Neural cell (in vitro differentiated cells): ENCODE results near the gene PHF21A. TPM values are rescaled to one million over a fixed set of nuclear protein-coding genes. Genes with fewer than 3 reads are reported as not detected.
"Not testable (repeated sequence)": the region's sequence is repeated elsewhere in the genome, so short reads cannot be mapped to it uniquely, and the experiment has no call there.

Experiments
- H2AFZ ChIP-seq: fragments of 200-600, 300-800 bp; sonication (generic), shearing (Covaris generic); 2 replicates; pipeline ENCODE4 v1.6.0; 2014; ENCODE audit warnings: low read depth, mild to moderate bottlenecking, antibody characterized with exemption, low read length, moderate library complexity
- H3F3A ChIP-seq: fragments of 200-600 bp; shearing (Covaris generic); 2 replicates; pipeline ENCODE4 v1.6.1; 2016; ENCODE audit warnings: mild to moderate bottlenecking, moderate library complexity, mixed read lengths, antibody characterized with exemption, low read length; ENCODE audit not compliant: insufficient read depth, poor library complexity, severe bottlenecking
- H3K27ac ChIP-seq: fragments of 200-600, 300-800 bp; sonication (generic), shearing (Covaris generic); 2 replicates; pipeline ENCODE4 v1.5.1; 2014; ENCODE audit warnings: mild to moderate bottlenecking, low read length, moderate library complexity
- H3K27me3 ChIP-seq: fragments of 300-800, 200-600 bp; sonication (generic), shearing (Covaris generic); 2 replicates; pipeline ENCODE4 v1.6.0; 2014; ENCODE audit warnings: mild to moderate bottlenecking, low read depth, low read length, moderate library complexity; ENCODE audit not compliant: insufficient read depth
- H3K36me3 ChIP-seq: fragments of 300-800, 200-600 bp; sonication (generic), shearing (Covaris generic); 2 replicates; pipeline ENCODE4 v1.5.1; 2014; ENCODE audit warnings: mild to moderate bottlenecking, antibody characterized with exemption, low read length, moderate library complexity; ENCODE audit not compliant: insufficient read depth
- H3K4me2 ChIP-seq: fragments of 300-800, 200-600 bp; sonication (generic), shearing (Covaris generic); 2 replicates; pipeline ENCODE4 v1.6.0; 2014; ENCODE audit warnings: mild to moderate bottlenecking, low read length
- H3K4me3 ChIP-seq: fragments of 300-800, 200-600 bp; sonication (generic), shearing (Covaris generic); 2 replicates; pipeline ENCODE4 v1.5.1; 2014; ENCODE audit warnings: mild to moderate bottlenecking, low read length, moderate library complexity
- H3K79me2 ChIP-seq: fragments of 200-600 bp; shearing (Covaris generic); replicated peaks from 2 replicates; pipeline ENCODE4 v1.6.0; 2014; ENCODE audit warnings: mild to moderate bottlenecking, low read length, moderate library complexity; ENCODE audit not compliant: insufficient read depth
- H3K9ac ChIP-seq: fragments of 300-800, 200-600 bp; sonication (generic), shearing (Covaris generic); 2 replicates; pipeline ENCODE4 v1.6.1; 2016; ENCODE audit warnings: mild to moderate bottlenecking, low read length, mixed read lengths
- H3K9me2 ChIP-seq: fragments of 200-600 bp; shearing (Covaris generic); 2 replicates; pipeline ENCODE4 v1.6.1; 2016; ENCODE audit warnings: mild to moderate bottlenecking, low read length, mixed read lengths; ENCODE audit not compliant: insufficient read depth
- H3K9me3 ChIP-seq: fragments of 200-600, 300-800 bp; sonication (generic), shearing (Covaris generic); 2 replicates; pipeline ENCODE4 v1.6.1; 2016; ENCODE audit warnings: mild to moderate bottlenecking, mixed run types, low read length, moderate library complexity, mixed read lengths
- H4K20me1 ChIP-seq: fragments of 200-600 bp; shearing (Covaris generic); 2 replicates; pipeline ENCODE4 v1.6.1; 2016; ENCODE audit warnings: mild to moderate bottlenecking, mixed run types; ENCODE audit not compliant: insufficient read depth
- EP300 ChIP-seq: fragments of 450-650 bp; conservative IDR thresholded peaks from 2 replicates; pipeline ENCODE4 v1.6.1; 2014; ENCODE audit warnings: antibody characterized with exemption, mild to moderate bottlenecking, moderate library complexity; ENCODE audit not compliant: poor library complexity, severe bottlenecking
- EZH2 ChIP-seq: fragments of 200-600, 300-800 bp; shearing (Covaris generic), sonication (generic); IDR thresholded peaks from 2 replicates; pipeline ENCODE4 v1.6.1; 2014; ENCODE audit warnings: antibody characterized with exemption, low read length, borderline replicate concordance, mild to moderate bottlenecking; ENCODE audit not compliant: insufficient read depth, poor library complexity, severe bottlenecking
- MXI1 ChIP-seq: fragments of 450-650 bp; conservative IDR thresholded peaks from 2 replicates; pipeline ENCODE4 v1.6.1; 2014; ENCODE audit warnings: antibody characterized with exemption, mild to moderate bottlenecking; ENCODE audit not compliant: poor library complexity, severe bottlenecking
- POLR2AphosphoS5 ChIP-seq: IDR thresholded peaks from 2 replicates; pipeline ENCODE4 v1.6.1; 2012
- RAD21 ChIP-seq: fragments of 450-650 bp; conservative IDR thresholded peaks from 2 replicates; pipeline ENCODE4 v1.6.1; 2014; ENCODE audit warnings: antibody characterized with exemption, mild to moderate bottlenecking, moderate library complexity
- SMC3 ChIP-seq: fragments of 450-650 bp; conservative IDR thresholded peaks from 2 replicates; pipeline ENCODE4 v1.6.1; 2014; ENCODE audit warnings: antibody characterized with exemption, mild to moderate bottlenecking, moderate library complexity; ENCODE audit not compliant: poor library complexity
- TAF1 ChIP-seq: IDR thresholded peaks from 2 replicates; pipeline ENCODE4 v1.6.1; 2012; ENCODE audit warnings: low read depth
- polyA plus RNA-seq: library from polyadenylated mRNA; depleted of rRNA; stranded (reverse); fragments of >200 nt; gene quantifications from 2 replicates; pipeline ENCODE4 v1.2.3, GENCODE V29; 2014
- TF ChIP-seq, protein P1 (sequence below): IDR thresholded peaks from 2 replicates; pipeline ENCODE4 v1.6.1; 2012; ENCODE audit warnings: borderline replicate concordance
- TF ChIP-seq, protein P2 (sequence below): fragments of 450-650 bp; IDR thresholded peaks from 2 replicates; pipeline ENCODE4 v1.5.1; 2014; ENCODE audit warnings: antibody characterized with exemption, mild to moderate bottlenecking, moderate library complexity; ENCODE audit not compliant: poor library complexity, severe bottlenecking

The PHF21A gene
- polyA plus RNA-seq, 1 donor from 2014 or later = 31.7 TPM

DNA sequence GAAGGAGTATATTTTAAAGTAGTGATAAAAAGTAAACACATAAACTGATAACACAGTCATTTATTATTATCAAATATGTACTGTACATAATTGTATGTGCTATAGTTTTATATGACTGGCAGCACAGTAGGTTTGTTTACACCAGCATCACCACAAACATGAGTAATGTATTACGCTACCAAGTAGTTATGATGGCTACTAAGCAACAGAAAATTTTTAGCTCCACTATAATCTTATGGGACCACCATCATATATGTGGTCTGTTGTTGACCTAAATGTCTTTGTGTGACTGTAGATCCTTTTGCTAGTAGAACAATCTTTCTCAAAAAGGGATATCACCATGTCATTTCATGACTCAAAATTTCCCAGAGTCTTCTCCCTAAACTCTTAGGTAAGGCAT lies 105.3 kb downstream of the PHF21A start:
- Histone ChIP-seq H3K4me2 (no peak overlapping the region), H3K79me2 (peaks cover 6% of the 10 kb centered on the region), H2AFZ (no peak overlapping the region), H3K9me3 (no peaks in the 10 kb centered on the region), H3K9me2 (no peaks in the 10 kb centered on the region), H3K27ac (no peak overlapping the region), H3K4me3 (no peak overlapping the region), H3K27me3 (no peaks in the 10 kb centered on the region), H4K20me1 (no peaks in the 10 kb centered on the region), H3F3A (no peaks in the 10 kb centered on the region), H3K36me3 (no peaks in the 10 kb centered on the region), H3K9ac (no peak overlapping the region)
- TF ChIP-seq RAD21 (no peak), EZH2 (no peak), EP300 (no peak), SMC3 (no peak), TAF1 (no peak), MXI1 (no peak), POLR2AphosphoS5 (no peak)
- TF ChIP-seq, protein P1, sequence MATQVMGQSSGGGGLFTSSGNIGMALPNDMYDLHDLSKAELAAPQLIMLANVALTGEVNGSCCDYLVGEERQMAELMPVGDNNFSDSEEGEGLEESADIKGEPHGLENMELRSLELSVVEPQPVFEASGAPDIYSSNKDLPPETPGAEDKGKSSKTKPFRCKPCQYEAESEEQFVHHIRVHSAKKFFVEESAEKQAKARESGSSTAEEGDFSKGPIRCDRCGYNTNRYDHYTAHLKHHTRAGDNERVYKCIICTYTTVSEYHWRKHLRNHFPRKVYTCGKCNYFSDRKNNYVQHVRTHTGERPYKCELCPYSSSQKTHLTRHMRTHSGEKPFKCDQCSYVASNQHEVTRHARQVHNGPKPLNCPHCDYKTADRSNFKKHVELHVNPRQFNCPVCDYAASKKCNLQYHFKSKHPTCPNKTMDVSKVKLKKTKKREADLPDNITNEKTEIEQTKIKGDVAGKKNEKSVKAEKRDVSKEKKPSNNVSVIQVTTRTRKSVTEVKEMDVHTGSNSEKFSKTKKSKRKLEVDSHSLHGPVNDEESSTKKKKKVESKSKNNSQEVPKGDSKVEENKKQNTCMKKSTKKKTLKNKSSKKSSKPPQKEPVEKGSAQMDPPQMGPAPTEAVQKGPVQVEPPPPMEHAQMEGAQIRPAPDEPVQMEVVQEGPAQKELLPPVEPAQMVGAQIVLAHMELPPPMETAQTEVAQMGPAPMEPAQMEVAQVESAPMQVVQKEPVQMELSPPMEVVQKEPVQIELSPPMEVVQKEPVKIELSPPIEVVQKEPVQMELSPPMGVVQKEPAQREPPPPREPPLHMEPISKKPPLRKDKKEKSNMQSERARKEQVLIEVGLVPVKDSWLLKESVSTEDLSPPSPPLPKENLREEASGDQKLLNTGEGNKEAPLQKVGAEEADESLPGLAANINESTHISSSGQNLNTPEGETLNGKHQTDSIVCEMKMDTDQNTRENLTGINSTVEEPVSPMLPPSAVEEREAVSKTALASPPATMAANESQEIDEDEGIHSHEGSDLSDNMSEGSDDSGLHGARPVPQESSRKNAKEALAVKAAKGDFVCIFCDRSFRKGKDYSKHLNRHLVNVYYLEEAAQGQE = no peak
- TF ChIP-seq, protein P2, sequence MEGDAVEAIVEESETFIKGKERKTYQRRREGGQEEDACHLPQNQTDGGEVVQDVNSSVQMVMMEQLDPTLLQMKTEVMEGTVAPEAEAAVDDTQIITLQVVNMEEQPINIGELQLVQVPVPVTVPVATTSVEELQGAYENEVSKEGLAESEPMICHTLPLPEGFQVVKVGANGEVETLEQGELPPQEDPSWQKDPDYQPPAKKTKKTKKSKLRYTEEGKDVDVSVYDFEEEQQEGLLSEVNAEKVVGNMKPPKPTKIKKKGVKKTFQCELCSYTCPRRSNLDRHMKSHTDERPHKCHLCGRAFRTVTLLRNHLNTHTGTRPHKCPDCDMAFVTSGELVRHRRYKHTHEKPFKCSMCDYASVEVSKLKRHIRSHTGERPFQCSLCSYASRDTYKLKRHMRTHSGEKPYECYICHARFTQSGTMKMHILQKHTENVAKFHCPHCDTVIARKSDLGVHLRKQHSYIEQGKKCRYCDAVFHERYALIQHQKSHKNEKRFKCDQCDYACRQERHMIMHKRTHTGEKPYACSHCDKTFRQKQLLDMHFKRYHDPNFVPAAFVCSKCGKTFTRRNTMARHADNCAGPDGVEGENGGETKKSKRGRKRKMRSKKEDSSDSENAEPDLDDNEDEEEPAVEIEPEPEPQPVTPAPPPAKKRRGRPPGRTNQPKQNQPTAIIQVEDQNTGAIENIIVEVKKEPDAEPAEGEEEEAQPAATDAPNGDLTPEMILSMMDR = no peak

DNA sequence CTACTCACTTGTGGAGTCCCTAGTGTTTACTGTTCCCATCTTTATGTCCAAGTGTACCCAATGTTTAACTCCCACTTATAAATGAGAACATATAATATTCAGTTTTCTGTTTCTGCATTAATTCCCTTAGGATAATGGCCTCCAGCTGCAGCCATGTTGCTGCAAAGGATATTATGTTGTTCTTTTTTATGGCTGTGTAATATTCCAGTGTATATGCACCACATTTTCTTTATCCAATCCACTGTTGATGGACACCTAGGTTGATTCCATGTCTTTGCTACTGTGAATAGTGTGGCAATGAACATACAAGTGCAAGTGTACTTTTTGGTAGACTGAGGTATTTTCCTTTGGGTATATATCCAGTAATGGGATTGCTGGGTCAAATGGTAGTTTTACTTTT lies 107.1 kb downstream of the PHF21A start:
- not testable (repeated sequence) for H3K79me2 ChIP-seq, H3K27ac ChIP-seq, H3K9me2 ChIP-seq, H3K36me3 ChIP-seq, H2AFZ ChIP-seq, H3K9me3 ChIP-seq, H4K20me1 ChIP-seq, H3K9ac ChIP-seq, H3K4me3 ChIP-seq, H3K27me3 ChIP-seq, H3K4me2 ChIP-seq, H3F3A ChIP-seq

DNA sequence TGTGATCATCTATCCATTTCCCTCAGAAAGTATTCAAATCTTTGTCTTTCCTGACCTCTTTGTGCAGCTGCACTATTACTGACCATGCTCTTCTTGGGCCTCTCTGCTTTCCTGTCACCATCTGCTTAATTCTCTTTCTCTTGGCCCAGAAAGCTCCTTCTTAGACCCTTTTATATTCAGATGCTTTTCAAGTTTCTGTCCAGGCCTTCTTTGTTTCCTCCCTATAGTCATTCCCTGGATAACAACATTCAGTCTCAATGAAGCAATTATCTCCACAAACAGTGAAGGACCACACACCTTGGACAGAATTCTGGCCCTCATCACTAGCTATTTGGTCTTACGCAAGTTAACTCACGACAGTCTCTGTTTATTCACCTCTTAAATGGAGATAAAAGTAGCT lies 109.1 kb downstream of the PHF21A start:
- Histone ChIP-seq H3F3A (no peaks in the 10 kb centered on the region), H3K36me3 (no peaks in the 10 kb centered on the region), H3K4me2 (no peak overlapping the region), H3K9me2 (no peaks in the 10 kb centered on the region), H3K27me3 (no peaks in the 10 kb centered on the region), H4K20me1 (no peaks in the 10 kb centered on the region), H3K79me2 (peaks cover 4% of the 10 kb centered on the region), H3K9ac (no peak overlapping the region), H3K9me3 (no peaks in the 10 kb centered on the region), H3K4me3 (no peak overlapping the region), H2AFZ (no peak overlapping the region), H3K27ac (no peak overlapping the region)
- TF ChIP-seq TAF1 = no peak
- TF ChIP-seq POLR2AphosphoS5 = no peak
- no peak for TF ChIP-seq EZH2
- TF ChIP-seq EP300 = no peak
- TF ChIP-seq, protein P2 = no peak
- no peak for TF ChIP-seq RAD21
- TF ChIP-seq, protein P1 = no peak
- TF ChIP-seq SMC3 = no peak
- no peak for TF ChIP-seq MXI1
